ENCODE measurements around the gene OLFML2A. TPM values are rescaled to one million over a fixed set of nuclear protein-coding genes. Genes with fewer than 3 reads are reported as not detected.

Gene OLFML2A
- total and polyA plus RNA-seq, 2 of the 13 experiments (the other 11 are each of a cell fraction or from before 2014, with no cell fraction given) = 0.01 to 0.02 TPM

- TF ChIP-seq ZNF362 (CRISPR knock-in tag; IDR thresholded peaks at IDR 0.05; ENCODE audit: borderline replicate concordance) = no peak
- 0 out of 2 replicates have a peak, but pooled peaks have one; percentile 47 for TF ChIP-seq ZNF749 (CRISPR knock-in tag; IDR thresholded peaks at IDR 0.05; ENCODE audit: borderline replicate concordance)
- no peak for TF ChIP-seq GABPA (IDR thresholded peaks at IDR 0.05; ENCODE audit: low read depth, low read length)
- TF ChIP-seq GABPA (CRISPR knock-in tag; IDR thresholded peaks at IDR 0.05; ENCODE audit: low read depth) = peak; percentile 27; the same call in 1 of the 2 replicates
- peak; percentile 31; the same call in 1 of the 2 replicates for TF ChIP-seq RXRB (CRISPR knock-in tag; IDR thresholded peaks at IDR 0.05; ENCODE audit: borderline replicate concordance)
- TF ChIP-seq HCFC1 (IDR thresholded peaks at IDR 0.05; ENCODE audit: low read depth, low read length) = no peak
- TF ChIP-seq PHF8 (CRISPR knock-in tag; IDR thresholded peaks at IDR 0.05) = peak; percentile 30; the same call in 1 of the 2 replicates
- TF ChIP-seq CSRNP1 (CRISPR knock-in tag; IDR thresholded peaks at IDR 0.05) = peak; percentile 43; the same call in 1 of the 2 replicates
- TF ChIP-seq AHDC1 (CRISPR knock-in tag; IDR thresholded peaks at IDR 0.05; ENCODE audit: borderline replicate concordance) = no peak; the same call in 1 of the 2 replicates
- TF ChIP-seq ZNF124 (CRISPR knock-in tag; IDR thresholded peaks at IDR 0.05) = no peak
- no peak for TF ChIP-seq ZNF546 (CRISPR knock-in tag; conservative IDR thresholded peaks at IDR 0.05)
- TF ChIP-seq SATB2 (CRISPR knock-in tag; IDR thresholded peaks at IDR 0.05) = no peak
- no peak for TF ChIP-seq CREBL2 (CRISPR knock-in tag; IDR thresholded peaks at IDR 0.05; ENCODE audit: borderline replicate concordance)
- peak; percentile 100 for TF ChIP-seq ZNF629 (CRISPR knock-in tag; conservative IDR thresholded peaks at IDR 0.05)
- no peak for TF ChIP-seq HOXA7 (CRISPR knock-in tag; IDR thresholded peaks at IDR 0.05)
- TF ChIP-seq AKAP8 (CRISPR knock-in tag; IDR thresholded peaks at IDR 0.05) = no peak
- no peak for TF ChIP-seq MBD4 (IDR thresholded peaks at IDR 0.05; ENCODE audit: borderline replicate concordance, low read length)
- TF ChIP-seq HOXA5 (CRISPR knock-in tag; IDR thresholded peaks at IDR 0.05) = no peak
- TF ChIP-seq ZBTB26 (CRISPR knock-in tag; IDR thresholded peaks at IDR 0.05; ENCODE audit: borderline replicate concordance) = peak; percentile 22; the same call in 1 of the 2 replicates
- peak; percentile 43; the same call in 1 of the 2 replicates for TF ChIP-seq KDM3A (CRISPR knock-in tag; IDR thresholded peaks at IDR 0.05; ENCODE audit: low read depth)
These were observed 4.9 kb upstream of the OLFML2A start (continued) for GRCh38 chr9:124771867-124772679.

All from HepG2 (cell line).